HPDE6-E6E7 (cell line): ENCODE results near the gene RAMP1.
"Not testable (repeated sequence)": the region's sequence is repeated elsewhere in the genome, so short reads cannot be mapped to it uniquely, and the experiment has no call there.

Experiments used
- DNase-seq: peaks from one replicate; pipeline ENCODE4 v3.0.0; 2011; ENCODE audit warnings: missing footprints; ENCODE audit errors: extremely low spot score

Gene RAMP1

DNA sequence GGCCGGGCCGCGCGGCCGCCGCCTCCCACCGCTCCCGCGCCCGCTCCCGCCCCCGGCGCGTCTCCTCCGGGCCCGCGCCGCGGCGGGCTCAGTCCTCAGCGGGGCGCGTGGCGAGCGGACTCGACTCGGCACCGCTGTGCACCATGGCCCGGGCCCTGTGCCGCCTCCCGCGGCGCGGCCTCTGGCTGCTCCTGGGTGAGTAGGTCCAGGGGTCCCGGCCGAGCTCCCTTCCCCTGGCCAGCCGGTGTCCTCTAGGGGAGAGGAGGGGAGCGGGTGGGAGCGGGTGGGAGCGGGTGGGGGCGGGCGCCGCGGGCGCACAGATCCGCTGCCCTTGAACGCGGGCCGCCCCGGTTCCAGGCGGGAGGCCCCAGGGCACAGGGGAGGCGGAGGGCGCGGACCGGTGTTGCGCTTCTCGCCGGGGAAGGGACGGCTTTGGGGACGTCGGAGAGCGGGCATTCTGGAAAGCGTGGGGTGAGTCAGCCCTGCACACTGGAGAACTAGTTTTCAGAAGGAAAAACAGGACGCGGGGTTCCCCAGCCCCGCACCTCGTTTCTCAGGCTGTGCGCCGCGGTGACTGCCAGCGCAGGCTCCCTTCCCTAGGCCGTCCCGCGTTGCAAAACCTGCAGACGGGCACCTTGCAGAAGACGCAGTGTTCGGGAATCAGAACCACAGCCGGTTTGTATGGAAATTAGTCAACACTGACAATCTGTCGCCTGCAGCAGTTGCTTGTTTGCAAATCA lies at the start of gene RAMP1:
RAMP1 (plus strand) TSS at position 91 of the 740 bp plus-strand sequence; CDS start at position 144, 53 bp downstream.
- no peak for DNase-seq

DNA sequence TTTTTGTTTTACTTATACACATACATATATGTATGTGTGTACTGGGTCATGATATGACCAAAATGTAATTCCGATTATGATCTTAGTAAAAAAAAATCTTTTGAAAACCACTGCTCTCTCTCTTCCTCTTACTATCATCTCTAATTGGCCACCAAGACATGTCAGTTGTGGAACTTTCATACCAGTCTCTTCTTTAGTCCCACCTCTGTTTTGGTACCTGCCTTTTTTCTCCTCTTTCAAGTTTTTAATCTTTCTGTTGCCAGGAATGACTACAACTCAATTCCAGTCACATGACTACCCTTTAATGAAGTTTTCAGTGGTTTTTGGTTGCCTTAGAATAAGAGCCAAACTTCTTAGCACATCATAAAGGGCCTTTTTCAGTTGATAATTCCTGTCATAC lies 43.8 kb upstream of the RAMP1 start:
- no peak for DNase-seq

DNA sequence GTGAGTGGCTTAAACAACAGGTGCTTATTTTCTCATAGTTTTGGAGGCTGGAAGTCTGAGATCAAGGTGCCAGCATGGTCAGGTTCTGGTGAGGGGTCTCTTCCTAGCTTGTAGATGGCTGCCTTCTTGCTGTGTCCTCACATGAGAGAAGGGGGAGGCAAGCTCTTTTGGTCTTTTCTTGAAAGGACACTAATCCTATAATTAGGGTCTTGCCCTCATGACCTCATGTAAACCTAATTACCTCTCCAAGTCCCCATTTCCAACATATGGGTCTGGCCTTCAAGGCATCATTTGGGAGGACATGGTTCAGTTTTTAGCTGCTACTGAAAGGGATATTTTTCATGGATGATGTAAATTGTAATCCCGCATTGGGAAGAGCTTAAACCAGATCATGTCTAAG lies 42.9 kb upstream of the RAMP1 start:
- no peak for DNase-seq

DNA sequence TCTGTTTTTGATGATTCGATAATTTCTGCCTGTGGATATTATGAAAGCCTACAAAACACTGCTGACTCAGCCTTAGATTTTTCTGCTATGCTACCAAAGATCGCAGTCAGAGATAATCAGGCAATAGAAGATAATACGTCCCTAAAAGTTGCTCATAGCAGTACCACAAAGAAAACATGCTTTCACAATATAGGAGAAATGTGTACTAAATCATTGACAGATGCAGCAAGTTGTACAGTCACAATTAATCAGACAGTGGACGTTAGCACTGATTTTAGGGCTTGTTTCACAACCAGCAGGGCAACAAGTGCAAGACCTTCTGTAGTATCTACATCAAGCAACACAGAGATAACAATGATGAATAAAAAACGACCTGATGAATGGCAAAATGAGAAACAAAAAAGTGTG lies 41.4 kb upstream of the RAMP1 start:
- no peak for DNase-seq

DNA sequence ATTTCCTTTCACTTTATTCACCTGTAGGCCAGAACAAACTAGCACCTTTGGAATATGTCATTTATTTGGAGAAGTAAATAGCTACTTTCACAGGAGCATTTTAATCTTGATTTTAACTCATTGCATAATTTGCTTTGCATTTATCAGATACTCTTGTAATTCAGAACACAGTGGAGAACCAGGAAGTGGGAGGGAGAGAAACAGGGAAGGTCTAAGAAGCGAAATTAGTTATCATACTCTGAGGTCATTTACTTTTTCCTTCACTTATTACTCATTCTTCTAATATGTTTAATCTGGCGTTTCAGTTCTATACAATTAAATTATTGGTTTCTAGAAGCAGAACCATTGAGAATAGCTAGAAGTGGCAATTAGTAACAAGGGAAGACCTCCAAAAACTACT lies 40.2 kb upstream of the RAMP1 start:
- no peak for DNase-seq

DNA sequence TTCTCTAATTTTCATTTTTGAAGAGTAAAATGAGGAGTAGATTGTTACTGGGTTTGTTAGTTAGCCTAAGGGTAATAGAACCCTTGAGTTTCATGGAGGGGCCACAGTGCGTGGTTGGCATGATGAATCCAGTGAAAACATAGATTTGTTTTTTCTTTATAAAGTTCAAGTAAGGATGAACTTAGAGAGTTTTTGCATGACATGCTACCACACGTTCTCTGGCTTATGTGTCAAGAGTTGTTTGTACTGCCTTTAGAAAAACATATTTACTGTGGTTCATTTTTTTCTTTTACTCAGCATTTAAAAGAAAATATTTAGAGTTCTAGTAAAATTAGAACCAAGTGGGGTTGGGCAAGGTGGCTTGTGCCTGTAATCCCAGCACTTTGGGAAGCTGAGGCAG lies 39.0 kb upstream of the RAMP1 start:
- no peak for DNase-seq

DNA sequence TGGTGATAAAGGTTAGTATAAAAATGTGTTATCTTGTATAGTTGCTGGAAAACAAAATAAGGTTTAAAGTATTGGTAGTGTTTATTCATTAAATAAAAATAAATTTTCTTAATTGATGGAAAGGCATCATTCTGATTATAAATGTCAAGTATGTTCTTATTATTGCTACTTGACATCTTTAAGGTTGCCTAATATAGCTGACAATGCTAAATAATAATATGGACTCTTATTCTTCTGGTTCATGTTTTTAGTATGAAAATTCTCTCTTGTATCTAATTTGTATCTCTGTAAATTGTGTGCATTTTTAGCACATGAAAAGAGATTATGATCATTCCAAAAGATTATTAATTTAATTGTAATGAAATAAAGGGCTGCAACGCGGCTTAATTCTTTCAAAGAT lies 35.9 kb upstream of the RAMP1 start:
- no peak for DNase-seq

DNA sequence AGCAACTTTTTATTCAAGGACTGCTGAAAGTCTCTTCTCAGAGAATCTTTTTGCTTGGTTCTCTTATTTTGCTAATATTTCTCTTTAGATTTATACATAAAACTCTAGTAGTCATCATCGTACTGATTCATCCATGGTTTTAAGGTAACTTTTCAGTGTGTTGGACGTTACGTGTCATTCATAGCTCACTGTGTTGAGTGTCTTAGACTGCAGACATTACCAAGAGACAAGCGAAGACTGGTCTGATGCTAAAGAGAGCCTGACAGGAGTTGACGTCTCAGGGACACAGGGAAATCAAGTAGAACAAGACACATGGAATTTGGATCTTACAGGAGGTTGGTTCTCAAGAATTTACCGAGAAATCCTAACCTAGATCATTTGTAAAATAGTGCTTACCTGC lies 35.3 kb upstream of the RAMP1 start:
- DNase-seq: no peak

DNA sequence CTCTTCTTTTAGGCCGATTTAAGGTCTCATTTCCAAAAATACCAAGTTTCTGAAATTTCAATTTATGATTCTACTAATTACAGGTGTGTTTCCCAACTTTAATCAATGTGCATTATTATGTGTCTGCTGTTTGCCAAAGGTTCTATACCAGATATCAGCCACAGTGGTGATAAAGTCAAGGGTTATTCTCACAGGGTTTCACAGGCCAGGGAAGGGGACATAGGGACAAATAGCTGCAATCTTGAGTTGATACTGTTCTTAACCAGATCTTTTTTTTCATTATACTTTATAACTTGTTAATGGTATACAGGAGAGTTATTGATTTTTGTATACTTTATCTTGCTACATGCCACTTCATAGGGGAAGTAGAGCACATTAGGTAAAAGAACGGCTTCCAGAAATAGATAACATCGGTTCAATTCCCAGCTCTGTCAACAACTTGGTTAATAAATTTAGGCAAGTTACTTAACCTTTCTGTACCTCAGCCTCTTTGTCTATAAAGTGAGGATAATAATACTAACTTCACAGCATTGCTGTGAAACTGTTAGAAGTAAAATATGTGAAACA lies 31.9 kb upstream of the RAMP1 start:
- DNase-seq: no peak

DNA sequence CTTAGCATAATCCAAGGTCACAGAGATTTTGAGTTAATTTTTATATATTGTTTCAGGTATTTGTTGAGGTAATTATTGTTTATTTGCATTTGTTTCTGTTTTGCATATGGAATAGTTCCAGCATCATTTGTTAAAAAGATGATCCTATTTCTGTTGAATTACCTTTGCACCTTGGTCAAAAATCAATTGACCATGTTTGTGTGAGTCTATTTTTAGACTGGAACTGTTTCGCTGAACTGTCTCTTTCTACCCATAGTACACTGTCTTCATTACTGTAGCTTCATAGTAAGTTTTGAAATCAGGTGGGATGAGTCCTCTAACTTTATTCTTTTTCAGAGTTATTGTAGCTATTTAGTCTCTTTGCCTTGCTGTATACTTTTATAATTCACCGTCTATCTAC lies 28.9 kb upstream of the RAMP1 start:
- no peak for DNase-seq

DNA sequence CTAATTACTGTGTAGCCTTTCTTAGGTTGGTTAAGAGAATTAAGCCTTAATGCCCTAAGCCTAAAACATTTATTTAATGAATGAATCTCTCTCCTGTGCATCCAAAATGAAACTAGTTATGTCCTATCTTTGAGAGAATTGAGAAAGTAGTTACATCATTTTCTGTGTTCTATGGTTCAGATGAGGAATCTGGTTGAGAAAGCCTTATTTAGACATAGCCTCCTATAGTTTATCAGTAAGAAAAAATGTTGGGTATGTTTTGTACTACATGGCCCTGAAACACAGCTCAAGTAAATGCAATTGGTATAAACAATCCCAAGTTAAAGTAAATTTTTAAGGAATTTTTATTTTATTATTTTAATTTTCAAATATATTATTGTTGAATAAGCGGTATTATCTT lies 25.9 kb upstream of the RAMP1 start:
- DNase-seq: no peak

DNA sequence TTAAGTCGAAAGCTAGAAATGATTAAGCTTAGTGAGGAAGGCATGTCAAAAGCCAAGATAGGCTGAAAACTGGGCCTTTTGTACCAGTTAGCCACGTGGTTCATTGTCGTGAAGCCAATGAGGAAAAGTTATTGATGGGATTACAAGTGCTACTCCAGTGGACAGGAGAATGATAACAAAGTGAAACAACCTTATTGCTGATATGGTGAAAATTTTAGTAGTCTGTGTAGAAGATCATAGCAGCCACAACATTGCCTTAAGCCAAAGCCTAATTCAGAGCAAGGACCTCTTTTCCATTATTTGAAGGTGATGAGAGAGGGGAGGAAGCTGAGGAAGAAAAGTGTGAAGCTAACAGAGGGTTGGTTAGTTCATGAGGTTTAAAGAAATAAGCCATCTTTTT lies 24.1 kb upstream of the RAMP1 start:
- DNase-seq: no peak

DNA sequence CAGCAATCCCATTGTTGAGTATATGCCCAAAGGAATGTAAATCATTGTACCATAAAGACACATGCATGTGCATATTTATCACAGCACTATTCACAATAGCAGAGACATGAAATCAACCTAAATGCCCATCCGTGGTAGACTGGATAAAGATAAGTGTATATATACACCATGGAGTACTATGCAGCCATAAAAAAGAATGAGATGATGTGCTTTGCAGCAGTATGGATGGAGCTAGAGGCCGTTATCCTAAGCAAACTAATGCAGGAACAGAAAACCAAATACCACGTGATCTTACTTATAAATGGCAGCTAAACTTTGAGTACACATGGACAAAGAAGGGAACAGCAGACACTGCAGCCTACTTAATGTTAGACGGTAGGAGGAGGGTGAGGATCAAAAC lies 18.4 kb upstream of the RAMP1 start:
- no peak for DNase-seq

DNA sequence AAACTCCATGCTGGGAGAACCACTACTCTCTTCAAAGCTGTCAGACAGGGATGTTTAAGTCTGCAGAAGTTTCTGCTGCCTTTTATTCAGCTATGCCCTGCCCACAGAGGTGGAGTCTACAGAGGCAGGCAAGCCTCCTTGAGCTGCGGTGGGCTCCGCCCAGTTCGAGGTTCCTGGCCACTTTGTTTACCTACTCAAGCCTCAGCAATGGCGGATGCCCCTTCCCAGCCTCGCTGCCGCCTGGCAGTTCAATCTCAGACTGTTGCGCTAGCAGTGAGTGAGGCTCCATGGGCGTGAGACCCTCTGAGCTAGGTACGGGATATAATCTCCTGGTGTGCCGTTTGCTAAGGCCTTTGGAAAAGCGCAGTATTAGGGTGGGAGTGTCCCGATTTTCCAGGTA lies 10.5 kb upstream of the RAMP1 start:
- DNase-seq: not testable (repeated sequence)

DNA sequence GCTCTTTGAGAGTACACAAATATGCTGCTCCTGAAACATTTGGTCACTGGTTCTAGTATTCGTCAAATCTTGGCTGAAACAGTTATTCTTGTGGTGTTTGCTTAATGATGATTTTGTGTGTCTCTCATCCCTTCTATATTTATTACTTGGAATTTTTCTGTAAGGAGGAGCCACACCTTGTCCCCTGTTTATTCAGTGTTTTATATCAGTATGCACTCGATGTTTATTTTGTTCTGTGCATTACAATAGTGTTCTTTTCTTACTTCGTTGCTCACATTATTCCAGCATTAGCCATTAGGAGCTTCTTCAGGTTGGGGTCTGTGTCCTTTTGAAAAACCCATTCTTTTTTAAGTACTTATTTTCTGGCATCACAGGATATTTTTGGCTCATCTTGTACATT lies 5.1 kb upstream of the RAMP1 start:
- DNase-seq: no peak

DNA sequence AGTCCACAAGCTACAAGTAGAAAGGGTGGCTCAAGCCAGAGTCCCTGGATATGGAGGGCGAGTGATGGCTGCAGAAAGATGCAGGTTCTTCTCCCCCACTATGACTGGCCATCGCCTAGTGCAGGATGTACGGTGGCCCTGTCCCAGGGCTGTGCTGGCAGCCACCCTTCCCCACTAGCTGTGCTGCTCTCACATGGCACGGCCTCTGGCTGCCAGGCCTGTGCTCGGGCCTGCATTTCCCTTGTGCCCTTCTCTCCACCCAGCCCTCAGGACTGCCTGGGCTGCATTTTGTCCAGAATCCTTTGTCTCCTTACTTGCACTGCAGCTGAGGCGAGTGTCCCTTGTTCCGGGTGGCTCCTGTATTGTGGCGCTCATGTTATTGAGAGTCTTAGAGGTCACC lies 1.6 kb upstream of the RAMP1 start:
- DNase-seq: no peak

DNA sequence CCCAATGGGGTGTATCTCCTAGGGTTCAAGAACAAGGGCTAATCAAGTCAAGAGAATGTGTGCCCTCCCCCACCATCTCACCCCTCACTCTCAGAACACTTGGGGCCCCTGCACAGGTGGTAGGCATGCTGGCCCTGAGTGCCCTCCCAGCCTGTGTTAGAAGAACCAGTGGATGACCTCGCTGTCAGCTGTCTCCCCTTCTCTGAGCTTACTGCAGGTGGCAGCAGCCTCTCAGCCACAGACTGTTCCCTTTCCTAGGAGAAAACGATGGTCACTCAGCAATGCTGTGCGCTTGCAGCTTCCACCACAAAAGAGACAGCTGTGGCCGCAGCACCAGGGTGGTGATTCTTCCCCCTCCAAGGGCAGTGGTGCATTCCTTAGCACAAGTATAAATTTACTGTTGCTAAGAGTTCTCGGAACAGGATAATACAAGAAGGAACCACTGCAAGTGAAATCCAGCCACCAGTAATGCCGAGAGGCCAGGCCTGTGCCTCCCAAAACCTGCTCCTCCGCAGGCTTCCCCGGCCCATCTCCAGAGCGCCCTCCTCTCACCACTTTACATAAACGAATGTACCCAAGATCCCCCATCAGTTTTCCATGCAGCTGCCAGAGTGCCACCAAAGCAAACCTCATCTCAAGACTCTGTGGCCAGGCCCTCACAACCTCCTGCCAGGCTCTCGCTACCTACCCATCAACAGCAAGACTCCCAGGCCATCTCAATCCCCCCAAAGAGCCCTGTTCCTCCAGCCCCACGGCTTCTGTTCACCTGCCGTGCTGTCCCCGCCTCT lies 935 bp upstream of the RAMP1 start:
- peak; percentile 82 for DNase-seq

DNA sequence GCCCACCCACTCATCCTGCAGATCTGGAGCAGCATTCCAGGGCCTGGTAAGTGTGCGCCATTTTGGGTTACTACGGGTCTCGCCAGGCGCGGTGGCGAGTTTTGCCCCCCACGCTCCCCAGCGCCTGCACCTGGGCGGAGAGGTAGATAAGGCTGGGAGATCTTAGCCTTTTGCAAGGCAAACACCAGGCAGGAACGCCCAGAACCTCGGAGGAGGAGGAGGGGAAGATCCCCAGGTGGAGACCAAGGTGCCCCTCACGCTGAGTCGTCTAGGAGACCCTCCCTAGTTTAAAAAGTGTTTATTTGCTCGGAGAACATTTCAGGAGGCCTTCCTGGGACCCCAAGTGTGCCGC lies 365 bp upstream of the RAMP1 start:
- DNase-seq: no peak

DNA sequence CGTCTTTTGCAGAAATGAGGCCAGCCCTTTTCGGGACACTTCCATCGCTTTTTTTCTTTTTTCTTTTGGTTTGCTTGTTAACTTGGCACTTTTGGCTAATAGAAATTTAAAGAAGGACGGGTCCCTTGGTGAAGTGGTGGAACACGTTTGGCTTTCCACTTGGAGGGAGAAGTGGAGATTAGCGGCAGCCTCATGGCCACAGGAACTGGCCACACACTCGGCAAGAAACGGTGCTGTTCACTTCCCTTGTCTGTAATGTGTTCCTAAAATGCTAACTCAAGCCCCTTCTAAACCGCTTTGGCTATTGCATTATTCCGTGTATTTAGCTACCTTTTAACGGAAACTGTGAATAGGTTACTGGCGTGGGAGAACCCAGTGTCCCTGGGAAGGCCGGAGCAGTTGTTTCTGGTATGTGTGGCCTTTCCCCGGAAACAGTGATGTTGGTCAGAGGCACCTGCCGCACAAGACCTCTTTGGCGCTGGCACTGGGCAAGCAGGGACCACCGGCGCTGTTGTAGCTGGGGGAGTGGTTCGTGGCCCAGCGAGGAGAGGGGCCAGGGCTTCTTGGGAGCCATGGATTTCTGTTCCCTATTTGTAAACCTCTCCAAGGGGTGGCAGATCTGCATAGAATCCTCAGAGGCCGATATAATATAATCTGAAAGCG lies 981 bp downstream of the RAMP1 start:
- DNase-seq: no peak

DNA sequence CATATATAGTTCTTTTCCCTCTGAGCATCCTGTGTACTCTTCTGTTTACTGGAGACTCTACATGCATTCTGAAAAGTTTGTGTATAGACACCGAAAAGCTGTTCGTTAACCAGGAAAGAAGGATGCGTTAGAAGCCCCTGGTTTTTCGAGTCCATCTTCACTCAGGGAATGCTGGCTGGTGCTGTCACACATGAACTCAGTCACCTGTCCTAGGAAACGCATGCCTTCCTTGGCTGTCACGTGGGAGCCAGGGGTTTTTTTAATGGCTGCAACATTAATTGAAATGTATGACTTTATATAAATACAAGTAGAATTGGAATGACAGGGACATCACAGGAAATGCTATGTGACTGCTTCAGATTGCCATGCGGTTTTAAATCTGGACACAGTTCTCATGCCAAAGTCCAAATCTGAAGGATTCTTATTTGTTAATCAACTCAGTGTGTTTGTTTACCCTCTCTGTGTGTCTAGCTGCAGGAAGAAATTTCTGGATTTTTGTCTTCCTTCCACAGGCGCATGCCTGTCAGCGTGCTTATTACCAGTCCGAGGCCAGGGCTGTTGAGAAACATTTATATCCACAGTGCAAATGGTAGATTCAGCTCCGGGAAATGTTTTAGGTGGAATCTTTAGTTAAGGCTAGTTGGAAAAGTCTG lies 2.6 kb downstream of the RAMP1 start:
- no peak for DNase-seq

DNA sequence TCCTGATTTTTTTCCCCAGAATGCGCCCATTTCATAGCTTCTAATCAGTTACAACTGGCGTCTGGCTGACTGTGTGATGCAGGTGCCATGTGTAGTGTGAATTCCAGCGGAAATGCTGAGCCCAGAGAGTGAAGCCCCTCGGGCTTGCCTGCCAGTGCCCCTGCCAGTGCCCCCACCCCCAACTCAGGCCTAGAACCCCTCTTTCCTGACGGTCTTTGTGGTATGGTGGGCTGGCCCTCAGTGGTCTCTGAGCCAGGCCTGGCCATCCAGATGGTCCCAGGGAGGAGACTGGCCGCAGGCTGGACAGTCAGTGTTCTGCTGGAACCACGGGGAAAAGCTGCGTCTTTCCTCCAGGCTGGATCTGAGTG lies 3.1 kb downstream of the RAMP1 start:
- DNase-seq: no peak

DNA sequence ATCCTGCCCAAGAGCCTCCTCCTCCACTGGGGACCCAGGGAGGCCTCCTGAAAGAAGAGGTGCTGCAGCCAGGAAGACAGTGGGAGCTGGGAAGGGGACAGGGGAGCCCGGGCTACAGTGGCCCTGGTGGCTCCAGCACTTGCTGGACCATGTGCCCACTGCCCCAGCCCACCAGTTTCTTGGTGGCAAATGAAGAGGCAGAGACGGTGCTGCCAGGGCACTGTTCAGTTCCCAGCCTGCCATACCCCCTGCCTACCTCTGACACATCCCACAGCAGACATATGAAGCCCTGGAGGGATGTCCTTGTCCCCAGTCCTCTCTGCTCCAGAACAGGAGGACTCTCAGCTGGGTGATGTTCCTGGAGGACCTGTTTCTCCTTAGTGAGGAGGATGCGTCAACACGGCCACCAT lies 3.7 kb downstream of the RAMP1 start:
- DNase-seq: no peak
